ENCODE measurements around the gene AHR.

- no peak for TF ChIP-seq CTCF (IDR thresholded peaks at IDR 0.05 in 8 of 11, conservative IDR thresholded peaks at IDR 0.05 in 3 of 11)
- no peak for TF ChIP-seq POLR2A (IDR thresholded peaks at IDR 0.05)
- no peak for TF ChIP-seq POLR2AphosphoS5 (IDR thresholded peaks at IDR 0.05)
These were observed 5.6 kb upstream of the AHR start for GRCh38 chr7:17292843-17293242.
